Caco-2 (cell line): ENCODE data around the gene HSFX3. TPM values are rescaled to one million over a fixed set of nuclear protein-coding genes. Genes with fewer than 3 reads are reported as not detected.
"Not testable (repeated sequence)": the region's sequence is repeated elsewhere in the genome, so short reads cannot be mapped to it uniquely, and the experiment has no call there.

ENCODE experiments used
- BruUV-seq: library from RNA; stranded (reverse); fragments of 400-500 nt; replicated peaks from 2 replicates; lab custom pipeline; 2021; lab: Mats Ljungman, UMichigan
- CTCF ChIA-PET: fragments of 300-600 bp; sonication (Branson Sonifier 250); formaldehyde crosslinking; loops from one replicate; lab custom pipeline; 2022; ENCODE audit warnings: antibody characterized with exemption; lab: Charles Lee
- POLR2A ChIA-PET: fragments of 300-600 bp; sonication (Branson Sonifier 250); formaldehyde crosslinking; loops from one replicate; lab custom pipeline; 2022; ENCODE audit warnings: antibody characterized with exemption; lab: Charles Lee
- DNase-seq, 2 experiments: peaks; one replicate each; pipeline versions ENCODE4 v3.0.0 to v3.0.0-alpha.2; 2020 to 2022
- H3K27me3 ChIP-seq: replicated peaks from 2 replicates; pipeline ENCODE4 v1.6.0; 2011; ENCODE audit warnings: low read length; ENCODE audit not compliant: control insufficient read depth, insufficient read depth
- H3K36me3 ChIP-seq: 2 replicates; pipeline ENCODE4 v1.5.1; 2011; ENCODE audit warnings: low read length; ENCODE audit not compliant: control insufficient read depth, insufficient read depth
- H3K4me1 ChIP-seq: fragments of 250-450 bp; sonication (Bioruptor Pico); 2 replicates; pipeline ENCODE4 v1.5.1; 2020; ENCODE audit warnings: mild to moderate bottlenecking
- H3K4me3 ChIP-seq: 2 replicates; pipeline ENCODE4 v1.5.1; 2011; ENCODE audit warnings: low read depth, mild to moderate bottlenecking, control low read depth, low read length
- H3K9me3 ChIP-seq: fragments of 250-450 bp; sonication (Bioruptor Pico); 2 replicates; pipeline ENCODE4 v1.5.1; 2020; ENCODE audit warnings: mild to moderate bottlenecking, moderate library complexity
- H3K27ac Mint-ChIP-seq: one replicate; pipeline ENCODE4 v1.8.0; 2022; ENCODE audit warnings: mixed read lengths; ENCODE audit not compliant: unreplicated experiment
- H3K27me3 Mint-ChIP-seq: one replicate; pipeline ENCODE4 v1.8.0; 2022; ENCODE audit warnings: mixed read lengths; ENCODE audit not compliant: insufficient read depth, unreplicated experiment
- H3K36me3 Mint-ChIP-seq: one replicate; pipeline ENCODE4 v1.8.0; 2022; ENCODE audit warnings: mild to moderate bottlenecking, mixed read lengths; ENCODE audit not compliant: insufficient read depth, unreplicated experiment
- H3K4me1 Mint-ChIP-seq: one replicate; pipeline ENCODE4 v1.8.0; 2022; ENCODE audit warnings: low read depth, mixed read lengths; ENCODE audit not compliant: unreplicated experiment
- H3K4me3 Mint-ChIP-seq: one replicate; pipeline ENCODE4 v1.8.0; 2022; ENCODE audit warnings: mild to moderate bottlenecking, moderate library complexity, mixed read lengths; ENCODE audit not compliant: unreplicated experiment
- H3K9me3 Mint-ChIP-seq: one replicate; pipeline ENCODE4 v1.8.0; 2022; ENCODE audit warnings: mixed read lengths; ENCODE audit not compliant: unreplicated experiment
- intact Hi-C: fragments of 100-400 bp; cut with micrococcal nuclease; formaldehyde crosslinking; loops from one replicate; pipeline ENCODE4 v1.10.0; 2022; ENCODE audit not compliant: unreplicated experiment
- total RNA-seq: library from RNA; stranded (reverse); gene quantifications from 2 replicates; pipeline ENCODE4 v1.2.3, GENCODE V29; 2022
- TF ChIP-seq, protein P1 (sequence below), 2 experiments: fragments of 200-600 bp in 1 of 2; IDR thresholded peaks; 1 replicate in 1 of 2; 2 replicates in 1 of 2; pipeline versions ENCODE4 v1.5.1 to v1.8.0; 2011 to 2022; ENCODE audit warnings: antibody characterized with exemption in 1 of 2, control low read depth in 1 of 2, inconsistent platforms in 1 of 2, low read depth in 1 of 2, low read length in 1 of 2, mild to moderate bottlenecking in 1 of 2, moderate library complexity in 1 of 2; ENCODE audit not compliant: insufficient read depth in 1 of 2, severe bottlenecking in 1 of 2, unreplicated experiment in 1 of 2

Gene HSFX3
- total RNA-seq, 1 experiment from 2014 or later: not detected

DNA sequence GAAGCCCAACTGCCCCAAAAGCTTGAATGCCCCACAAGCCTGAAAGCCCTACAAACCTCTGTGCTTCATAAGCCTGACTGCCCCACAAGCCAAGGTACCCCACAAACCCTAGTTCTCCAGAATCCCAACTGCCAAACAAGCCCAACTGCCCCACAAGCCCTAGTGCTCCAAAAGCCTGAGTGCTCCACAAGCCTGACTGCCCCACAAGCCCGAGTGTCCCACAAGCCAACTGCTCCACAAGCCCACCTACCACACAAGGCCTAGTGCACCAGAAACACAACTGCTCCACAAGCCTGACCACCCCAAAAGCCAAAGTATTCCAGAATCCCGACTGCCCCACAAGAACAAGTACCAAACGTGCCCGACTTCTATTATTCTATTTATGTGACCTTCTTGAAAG lies 13.6 kb upstream of the HSFX3 start:
- no peaks in the 10 kb centered on the region for H3K36me3 ChIP-seq
- Mint-ChIP-seq H3K36me3 (no peaks in the 10 kb centered on the region), H3K9me3 (no peaks in the 10 kb centered on the region), H3K4me1 (no peaks in the 10 kb centered on the region), H3K27me3 (no peaks in the 10 kb centered on the region), H3K27ac (no peak overlapping the region), H3K4me3 (no peak overlapping the region)
- H3K27me3 ChIP-seq: no peaks in the 10 kb centered on the region
- BruUV-seq: no TSS peak
- H3K4me3 ChIP-seq: no peak overlapping the region
- ChIA-PET CTCF (no interaction called here), POLR2A (no interaction called here)
- intact Hi-C loops: no loop called here
- H3K9me3 ChIP-seq: no peaks in the 10 kb centered on the region
- no peak for DNase-seq
- no peaks in the 10 kb centered on the region for H3K4me1 ChIP-seq
- TF ChIP-seq, protein P1, sequence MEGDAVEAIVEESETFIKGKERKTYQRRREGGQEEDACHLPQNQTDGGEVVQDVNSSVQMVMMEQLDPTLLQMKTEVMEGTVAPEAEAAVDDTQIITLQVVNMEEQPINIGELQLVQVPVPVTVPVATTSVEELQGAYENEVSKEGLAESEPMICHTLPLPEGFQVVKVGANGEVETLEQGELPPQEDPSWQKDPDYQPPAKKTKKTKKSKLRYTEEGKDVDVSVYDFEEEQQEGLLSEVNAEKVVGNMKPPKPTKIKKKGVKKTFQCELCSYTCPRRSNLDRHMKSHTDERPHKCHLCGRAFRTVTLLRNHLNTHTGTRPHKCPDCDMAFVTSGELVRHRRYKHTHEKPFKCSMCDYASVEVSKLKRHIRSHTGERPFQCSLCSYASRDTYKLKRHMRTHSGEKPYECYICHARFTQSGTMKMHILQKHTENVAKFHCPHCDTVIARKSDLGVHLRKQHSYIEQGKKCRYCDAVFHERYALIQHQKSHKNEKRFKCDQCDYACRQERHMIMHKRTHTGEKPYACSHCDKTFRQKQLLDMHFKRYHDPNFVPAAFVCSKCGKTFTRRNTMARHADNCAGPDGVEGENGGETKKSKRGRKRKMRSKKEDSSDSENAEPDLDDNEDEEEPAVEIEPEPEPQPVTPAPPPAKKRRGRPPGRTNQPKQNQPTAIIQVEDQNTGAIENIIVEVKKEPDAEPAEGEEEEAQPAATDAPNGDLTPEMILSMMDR (IDR thresholded peaks at IDR 0.05; ENCODE audit: insufficient read depth in 1 of 2, low read depth in 1 of 2, low read length in 1 of 2, severe bottlenecking in 1 of 2, unreplicated experiment in 1 of 2): no peak

DNA sequence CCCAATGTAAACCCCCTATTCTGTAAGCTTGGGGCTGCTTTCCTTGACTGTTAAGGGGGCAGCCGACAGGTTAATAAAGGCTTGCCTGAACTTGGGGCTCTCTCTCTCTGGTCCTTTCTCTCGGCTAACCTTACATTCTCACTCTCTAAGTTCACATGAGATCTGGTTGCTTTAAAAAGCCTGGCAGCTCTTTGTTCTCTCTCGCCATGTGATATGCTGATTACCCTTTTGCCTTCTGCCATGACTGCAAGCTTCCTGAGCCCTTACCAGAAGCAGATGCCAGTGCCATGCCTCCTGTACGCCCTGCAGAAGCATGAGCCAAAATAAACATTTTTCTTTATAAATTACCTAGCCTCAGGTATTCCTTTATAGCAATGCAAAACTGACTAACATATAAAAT lies 5.5 kb upstream of the HSFX3 start:
- H3K36me3 ChIP-seq, DNase-seq, CTCF ChIA-PET, intact Hi-C loops, H3K9me3 ChIP-seq, H3K4me1 Mint-ChIP-seq, H3K27me3 ChIP-seq, H3K4me3 ChIP-seq, H3K27ac Mint-ChIP-seq, H3K9me3 Mint-ChIP-seq, H3K36me3 Mint-ChIP-seq, POLR2A ChIA-PET, H3K4me3 Mint-ChIP-seq, BruUV-seq, H3K4me1 ChIP-seq, H3K27me3 Mint-ChIP-seq: not testable (repeated sequence)

GRCh38 chrX:149551939-149552248 lies 2.2 kb upstream of the HSFX3 start:
- intact Hi-C loops, CTCF ChIA-PET, H3K36me3 Mint-ChIP-seq, H3K9me3 Mint-ChIP-seq, H3K27ac Mint-ChIP-seq, H3K27me3 Mint-ChIP-seq, BruUV-seq, H3K36me3 ChIP-seq, POLR2A ChIA-PET, H3K9me3 ChIP-seq, H3K4me1 Mint-ChIP-seq, DNase-seq, H3K4me1 ChIP-seq, H3K4me3 Mint-ChIP-seq, H3K4me3 ChIP-seq, H3K27me3 ChIP-seq: not testable (repeated sequence)

- not testable (repeated sequence) for H3K4me1 Mint-ChIP-seq, H3K9me3 ChIP-seq
Observed at GRCh38 chrX:149551245-149551938, 1.7 kb upstream of the HSFX3 start.

DNA sequence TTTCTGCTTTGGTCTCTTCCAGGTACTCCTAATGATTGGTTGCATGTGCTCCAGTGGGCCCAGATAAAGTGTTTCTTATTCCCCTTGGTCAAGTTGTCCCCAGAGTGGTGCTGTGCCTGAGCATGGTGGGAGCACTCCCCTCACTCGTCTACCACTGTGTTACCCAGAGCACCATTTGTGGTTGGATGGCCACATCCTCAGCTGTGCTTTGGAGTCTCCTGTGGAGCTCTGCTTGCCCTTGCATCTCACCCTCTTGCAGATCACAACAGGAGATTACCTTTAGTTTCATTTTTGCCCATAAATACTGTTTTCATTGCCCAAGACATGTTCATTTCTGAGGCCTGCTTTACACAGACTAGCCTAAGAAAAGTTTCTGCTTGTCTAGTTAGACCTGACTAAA lies 730 bp upstream of the HSFX3 start:
- H3K27me3 Mint-ChIP-seq, H3K36me3 ChIP-seq, BruUV-seq, H3K27me3 ChIP-seq, H3K4me1 ChIP-seq, H3K4me3 ChIP-seq, H3K27ac Mint-ChIP-seq, intact Hi-C loops, CTCF ChIA-PET, DNase-seq, POLR2A ChIA-PET, H3K36me3 Mint-ChIP-seq, H3K4me1 Mint-ChIP-seq, H3K9me3 Mint-ChIP-seq, H3K9me3 ChIP-seq, H3K4me3 Mint-ChIP-seq: not testable (repeated sequence)

More at GRCh38 chrX:149551245-149551938, 1.7 kb upstream of the HSFX3 start:
- H3K4me1 ChIP-seq, H3K9me3 Mint-ChIP-seq, DNase-seq, H3K27ac Mint-ChIP-seq, H3K36me3 ChIP-seq, H3K36me3 Mint-ChIP-seq, H3K27me3 ChIP-seq, intact Hi-C loops, POLR2A ChIA-PET, BruUV-seq, CTCF ChIA-PET, H3K27me3 Mint-ChIP-seq, H3K4me3 Mint-ChIP-seq, H3K4me3 ChIP-seq: not testable (repeated sequence)

- H3K4me3 ChIP-seq, H3K27ac Mint-ChIP-seq, intact Hi-C loops, H3K4me3 Mint-ChIP-seq, DNase-seq, H3K4me1 ChIP-seq, H3K36me3 Mint-ChIP-seq, POLR2A ChIA-PET, H3K9me3 Mint-ChIP-seq, BruUV-seq, H3K27me3 ChIP-seq, H3K27me3 Mint-ChIP-seq, H3K9me3 ChIP-seq, H3K36me3 ChIP-seq, CTCF ChIA-PET, H3K4me1 Mint-ChIP-seq: not testable (repeated sequence)
Observed at GRCh38 chrX:149547782-149548181, 1.9 kb downstream of the HSFX3 start.
